Body of pancreas (tissue), 4 donors: ENCODE measurements around the gene ZDHHC18.

Experiments used
- CTCF ChIP-seq, 7 experiments: fragments of 450-650 bp in 4 of 7; fragments of 200-600 bp in 3 of 7; sonication (generic) in 3 of 7; IDR thresholded peaks; one replicate each; pipeline ENCODE4 v1.5.1; 2016 to 2019; ENCODE audit warnings: antibody characterized with exemption in 7 of 7
- POLR2A ChIP-seq, 3 donors: fragments of 450-650 bp; IDR thresholded peaks; one replicate each; pipeline ENCODE4 v1.6.1; 2016; ENCODE audit warnings: antibody characterized with exemption in 3 of 3, mild to moderate bottlenecking in 2 of 3

DNA sequence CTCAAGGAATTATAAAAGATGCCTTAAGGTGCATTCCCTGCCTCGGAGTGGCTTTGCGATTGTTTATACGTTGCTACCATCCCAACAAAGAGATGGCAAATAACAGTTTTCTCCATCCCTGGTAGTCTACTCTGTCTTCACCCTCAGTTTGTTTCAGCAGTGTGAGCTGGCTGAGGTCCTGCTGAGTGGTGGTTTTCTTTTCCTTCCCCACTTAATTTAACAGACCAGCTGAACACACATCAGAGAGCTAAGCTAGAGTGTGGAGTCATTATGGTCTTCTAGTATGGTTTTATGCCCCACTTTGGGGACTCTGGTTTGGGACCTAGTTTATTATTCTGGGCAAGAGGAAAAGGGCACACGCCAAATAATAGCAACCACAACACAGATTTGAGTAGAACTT is 36.6 kb upstream of the ZDHHC18 start:
- TF ChIP-seq CTCF (IDR thresholded peaks at IDR 0.05) (no peak), POLR2A (IDR thresholded peaks at IDR 0.05) (no peak)
